ENCODE results near the gene ERBB4.

ERBB4 gene

GRCh38 chr2:211868996-211869533, 669.5 kb downstream of the ERBB4 start:
- DNase-seq (ENCODE audit: low read depth) = no peak
- H3K4me3 ChIP-seq (ENCODE audit: low read depth, low read length) = no peak overlapping the region
- TF ChIP-seq, protein P1, sequence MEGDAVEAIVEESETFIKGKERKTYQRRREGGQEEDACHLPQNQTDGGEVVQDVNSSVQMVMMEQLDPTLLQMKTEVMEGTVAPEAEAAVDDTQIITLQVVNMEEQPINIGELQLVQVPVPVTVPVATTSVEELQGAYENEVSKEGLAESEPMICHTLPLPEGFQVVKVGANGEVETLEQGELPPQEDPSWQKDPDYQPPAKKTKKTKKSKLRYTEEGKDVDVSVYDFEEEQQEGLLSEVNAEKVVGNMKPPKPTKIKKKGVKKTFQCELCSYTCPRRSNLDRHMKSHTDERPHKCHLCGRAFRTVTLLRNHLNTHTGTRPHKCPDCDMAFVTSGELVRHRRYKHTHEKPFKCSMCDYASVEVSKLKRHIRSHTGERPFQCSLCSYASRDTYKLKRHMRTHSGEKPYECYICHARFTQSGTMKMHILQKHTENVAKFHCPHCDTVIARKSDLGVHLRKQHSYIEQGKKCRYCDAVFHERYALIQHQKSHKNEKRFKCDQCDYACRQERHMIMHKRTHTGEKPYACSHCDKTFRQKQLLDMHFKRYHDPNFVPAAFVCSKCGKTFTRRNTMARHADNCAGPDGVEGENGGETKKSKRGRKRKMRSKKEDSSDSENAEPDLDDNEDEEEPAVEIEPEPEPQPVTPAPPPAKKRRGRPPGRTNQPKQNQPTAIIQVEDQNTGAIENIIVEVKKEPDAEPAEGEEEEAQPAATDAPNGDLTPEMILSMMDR (conservative IDR thresholded peaks at IDR 0.05; ENCODE audit: low read depth, low read length) = no peak

- TF ChIP-seq, protein P1 (conservative IDR thresholded peaks at IDR 0.05; ENCODE audit: low read depth, low read length) = no peak
- no peak overlapping the region for H3K4me3 ChIP-seq (ENCODE audit: low read depth, low read length)
- peak; percentile 73 for DNase-seq (ENCODE audit: low read depth)
Observed at GRCh38 chr2:211867845-211868451, 670.7 kb downstream of the ERBB4 start.

DNA sequence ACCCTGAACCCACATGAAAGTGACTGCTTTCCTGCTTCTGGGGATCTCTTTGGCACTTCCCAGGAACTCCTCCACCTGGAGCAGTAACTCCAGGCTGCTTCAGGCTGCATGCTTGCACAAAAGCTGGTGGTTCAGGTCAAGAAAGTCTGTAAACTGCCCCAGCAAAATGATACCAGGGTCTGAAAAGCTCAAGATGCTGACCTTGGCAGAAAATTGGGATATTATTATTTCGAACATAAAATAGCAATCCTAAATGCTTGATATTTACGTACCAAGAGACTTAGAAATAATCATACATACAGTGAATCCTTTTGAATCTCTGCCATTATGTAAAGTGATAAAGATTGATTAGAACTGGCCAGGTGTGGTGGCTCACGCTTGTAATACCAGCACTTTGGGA, 674.3 kb downstream of the ERBB4 start:
- TF ChIP-seq, protein P1 (conservative IDR thresholded peaks at IDR 0.05; ENCODE audit: low read depth, low read length) = no peak
- H3K4me3 ChIP-seq (ENCODE audit: low read depth, low read length) = no peak overlapping the region
- DNase-seq (ENCODE audit: low read depth) = no peak

GRCh38 chr2:211860224-211860623, 678.4 kb downstream of the ERBB4 start:
- no peak for DNase-seq (ENCODE audit: low read depth)
- no peak overlapping the region for H3K4me3 ChIP-seq (ENCODE audit: low read depth, low read length)
- TF ChIP-seq, protein P1 (conservative IDR thresholded peaks at IDR 0.05; ENCODE audit: low read depth, low read length) = no peak

GRCh38 chr2:211854832-211855231, 683.8 kb downstream of the ERBB4 start:
- DNase-seq (ENCODE audit: low read depth) = no peak
- TF ChIP-seq, protein P1 (conservative IDR thresholded peaks at IDR 0.05; ENCODE audit: low read depth, low read length) = no peak
- no peak overlapping the region for H3K4me3 ChIP-seq (ENCODE audit: low read depth, low read length)

GRCh38 chr2:211846714-211847113, 691.9 kb downstream of the ERBB4 start:
- TF ChIP-seq, protein P1 (conservative IDR thresholded peaks at IDR 0.05; ENCODE audit: low read depth, low read length) = no peak

DNA sequence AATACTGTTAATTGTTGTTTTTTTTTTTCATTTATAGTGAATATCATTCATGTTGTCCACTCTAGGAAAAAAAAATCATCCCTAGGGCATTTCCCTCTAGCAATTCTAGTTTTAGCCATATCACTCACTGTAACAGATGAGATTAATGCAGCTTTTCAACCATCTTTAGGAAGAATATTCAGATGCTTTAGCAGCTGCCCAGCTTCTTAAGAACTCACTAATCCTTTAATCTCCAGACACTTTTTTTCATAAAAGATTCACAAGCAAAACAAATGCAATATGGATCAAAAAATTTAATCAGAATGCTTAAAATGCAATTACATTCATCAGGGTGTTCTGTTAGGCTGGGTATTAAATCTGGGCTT, 692.6 kb downstream of the ERBB4 start:
- no peak overlapping the region for H3K4me3 ChIP-seq (ENCODE audit: low read depth, low read length)
- TF ChIP-seq, protein P1 (conservative IDR thresholded peaks at IDR 0.05; ENCODE audit: low read depth, low read length) = no peak
- DNase-seq (ENCODE audit: low read depth) = no peak

More at GRCh38 chr2:211846714-211847113, 691.9 kb downstream of the ERBB4 start:
- DNase-seq (ENCODE audit: low read depth) = no peak
- H3K4me3 ChIP-seq (ENCODE audit: low read depth, low read length) = no peak overlapping the region

Data from choroid plexus epithelial cell (primary cell).